ENCODE measurements around the gene TEX2. TPM values are rescaled to one million over a fixed set of nuclear protein-coding genes. Genes with fewer than 3 reads are reported as not detected.
A peak's percentile ranks its signal among the peaks of the same experiment; 100 is the strongest.

The TEX2 gene
- total and polyA plus RNA-seq, 9 of the 15 experiments (the other 6 are each of a cell fraction or from before 2014, with no cell fraction given), result 4.1 to 27.6 (median 19.3) TPM

DNA sequence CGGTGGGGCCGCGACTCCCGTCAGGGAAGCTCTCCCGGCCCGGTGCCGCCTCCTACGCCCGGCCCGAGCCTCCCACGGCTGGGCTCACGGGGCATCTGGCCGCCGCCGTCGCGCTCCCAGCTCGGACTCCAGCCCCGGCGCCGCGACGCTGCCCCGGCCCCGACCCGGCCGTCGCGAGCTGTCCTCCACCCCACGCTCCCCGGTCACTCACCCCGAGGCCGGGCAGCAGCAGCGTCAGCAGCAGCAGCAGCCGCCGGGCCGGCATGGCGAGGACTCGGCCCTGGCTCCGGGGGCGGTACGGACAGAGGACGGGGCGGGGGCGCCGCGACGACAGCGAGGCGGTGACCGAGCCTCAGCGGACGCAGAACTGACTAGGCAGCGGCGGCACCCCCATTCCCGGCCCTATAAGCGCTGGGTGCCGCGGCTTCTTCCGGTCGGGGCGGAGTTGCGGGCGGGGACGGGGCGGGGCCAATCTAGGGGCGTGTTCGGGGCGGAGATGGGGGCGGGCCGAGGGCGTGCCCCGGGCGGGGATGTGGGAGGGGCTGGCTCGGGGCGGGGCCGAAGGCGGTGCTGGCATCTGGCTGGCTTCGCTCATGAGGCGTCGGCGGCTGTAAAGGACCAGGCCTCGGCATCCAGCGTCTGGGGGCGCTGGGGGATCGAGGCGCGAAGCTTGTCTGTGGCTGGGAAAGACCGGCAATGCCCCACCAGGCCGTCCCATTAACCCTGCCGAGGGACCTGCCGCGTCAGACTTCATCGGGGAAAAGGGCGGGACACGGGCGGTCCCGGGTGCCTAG, 133.1 kb downstream of the TEX2 start, which contains the start of gene ERN1 (continued):
- TF ChIP-seq KAT8 (IDR thresholded peaks at IDR 0.05; ENCODE audit: low read depth) (no peak), TRIM24 (IDR thresholded peaks at IDR 0.05) (0 out of 4 replicates have a peak, but pooled peaks of 1 of the 2 experiments have one; percentile 16), RHOXF2B (CRISPR knock-in tag; conservative IDR thresholded peaks at IDR 0.05) (no peak), CTBP1 (IDR thresholded peaks at IDR 0.05; ENCODE audit: borderline replicate concordance) (peak; percentile 50; the same call in 1 of the 2 replicates), MED1 (CRISPR knock-in tag; IDR thresholded peaks at IDR 0.05; ENCODE audit: borderline replicate concordance) (no peak), ZNF146 (CRISPR knock-in tag; IDR thresholded peaks at IDR 0.05; ENCODE audit: unreplicated experiment) (no peak), NR2C1 (IDR thresholded peaks at IDR 0.05) (no peak), NR2C1 (tag; IDR thresholded peaks at IDR 0.05) (no peak), RBM15 (IDR thresholded peaks at IDR 0.05; ENCODE audit: insufficient read depth, low read length) (no peak), DMBX1 (CRISPR knock-in tag; IDR thresholded peaks at IDR 0.05; ENCODE audit: borderline replicate concordance) (no peak), POLR2B (IDR thresholded peaks at IDR 0.05; ENCODE audit: low read depth, partially characterized antibody) (peak; percentile 76), HDAC8 (tag; IDR thresholded peaks at IDR 0.05) (0 out of 2 replicates have a peak, but pooled peaks have one; percentile 27), CHCHD3 (CRISPR knock-in tag; IDR thresholded peaks at IDR 0.05) (peak; percentile 59; the same call in 1 of the 2 replicates), NCOA6 (IDR thresholded peaks at IDR 0.05) (peak; percentile 81), KDM5B (IDR thresholded peaks at IDR 0.05; ENCODE audit: insufficient replicate concordance, low read depth, low read length) (peak; percentile 90), FOXA1 (IDR thresholded peaks at IDR 0.05; ENCODE audit: borderline replicate concordance) (no peak), RBM34 (IDR thresholded peaks at IDR 0.05; ENCODE audit: borderline replicate concordance, insufficient read depth, low read length) (no peak)
- TF ChIP-seq, protein P1, sequence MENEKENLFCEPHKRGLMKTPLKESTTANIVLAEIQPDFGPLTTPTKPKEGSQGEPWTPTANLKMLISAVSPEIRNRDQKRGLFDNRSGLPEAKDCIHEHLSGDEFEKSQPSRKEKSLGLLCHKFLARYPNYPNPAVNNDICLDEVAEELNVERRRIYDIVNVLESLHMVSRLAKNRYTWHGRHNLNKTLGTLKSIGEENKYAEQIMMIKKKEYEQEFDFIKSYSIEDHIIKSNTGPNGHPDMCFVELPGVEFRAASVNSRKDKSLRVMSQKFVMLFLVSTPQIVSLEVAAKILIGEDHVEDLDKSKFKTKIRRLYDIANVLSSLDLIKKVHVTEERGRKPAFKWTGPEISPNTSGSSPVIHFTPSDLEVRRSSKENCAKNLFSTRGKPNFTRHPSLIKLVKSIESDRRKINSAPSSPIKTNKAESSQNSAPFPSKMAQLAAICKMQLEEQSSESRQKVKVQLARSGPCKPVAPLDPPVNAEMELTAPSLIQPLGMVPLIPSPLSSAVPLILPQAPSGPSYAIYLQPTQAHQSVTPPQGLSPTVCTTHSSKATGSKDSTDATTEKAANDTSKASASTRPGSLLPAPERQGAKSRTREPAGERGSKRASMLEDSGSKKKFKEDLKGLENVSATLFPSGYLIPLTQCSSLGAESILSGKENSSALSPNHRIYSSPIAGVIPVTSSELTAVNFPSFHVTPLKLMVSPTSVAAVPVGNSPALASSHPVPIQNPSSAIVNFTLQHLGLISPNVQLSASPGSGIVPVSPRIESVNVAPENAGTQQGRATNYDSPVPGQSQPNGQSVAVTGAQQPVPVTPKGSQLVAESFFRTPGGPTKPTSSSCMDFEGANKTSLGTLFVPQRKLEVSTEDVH (IDR thresholded peaks at IDR 0.05; ENCODE audit: low read depth, partially characterized antibody), result no peak
- TF ChIP-seq, protein P2, sequence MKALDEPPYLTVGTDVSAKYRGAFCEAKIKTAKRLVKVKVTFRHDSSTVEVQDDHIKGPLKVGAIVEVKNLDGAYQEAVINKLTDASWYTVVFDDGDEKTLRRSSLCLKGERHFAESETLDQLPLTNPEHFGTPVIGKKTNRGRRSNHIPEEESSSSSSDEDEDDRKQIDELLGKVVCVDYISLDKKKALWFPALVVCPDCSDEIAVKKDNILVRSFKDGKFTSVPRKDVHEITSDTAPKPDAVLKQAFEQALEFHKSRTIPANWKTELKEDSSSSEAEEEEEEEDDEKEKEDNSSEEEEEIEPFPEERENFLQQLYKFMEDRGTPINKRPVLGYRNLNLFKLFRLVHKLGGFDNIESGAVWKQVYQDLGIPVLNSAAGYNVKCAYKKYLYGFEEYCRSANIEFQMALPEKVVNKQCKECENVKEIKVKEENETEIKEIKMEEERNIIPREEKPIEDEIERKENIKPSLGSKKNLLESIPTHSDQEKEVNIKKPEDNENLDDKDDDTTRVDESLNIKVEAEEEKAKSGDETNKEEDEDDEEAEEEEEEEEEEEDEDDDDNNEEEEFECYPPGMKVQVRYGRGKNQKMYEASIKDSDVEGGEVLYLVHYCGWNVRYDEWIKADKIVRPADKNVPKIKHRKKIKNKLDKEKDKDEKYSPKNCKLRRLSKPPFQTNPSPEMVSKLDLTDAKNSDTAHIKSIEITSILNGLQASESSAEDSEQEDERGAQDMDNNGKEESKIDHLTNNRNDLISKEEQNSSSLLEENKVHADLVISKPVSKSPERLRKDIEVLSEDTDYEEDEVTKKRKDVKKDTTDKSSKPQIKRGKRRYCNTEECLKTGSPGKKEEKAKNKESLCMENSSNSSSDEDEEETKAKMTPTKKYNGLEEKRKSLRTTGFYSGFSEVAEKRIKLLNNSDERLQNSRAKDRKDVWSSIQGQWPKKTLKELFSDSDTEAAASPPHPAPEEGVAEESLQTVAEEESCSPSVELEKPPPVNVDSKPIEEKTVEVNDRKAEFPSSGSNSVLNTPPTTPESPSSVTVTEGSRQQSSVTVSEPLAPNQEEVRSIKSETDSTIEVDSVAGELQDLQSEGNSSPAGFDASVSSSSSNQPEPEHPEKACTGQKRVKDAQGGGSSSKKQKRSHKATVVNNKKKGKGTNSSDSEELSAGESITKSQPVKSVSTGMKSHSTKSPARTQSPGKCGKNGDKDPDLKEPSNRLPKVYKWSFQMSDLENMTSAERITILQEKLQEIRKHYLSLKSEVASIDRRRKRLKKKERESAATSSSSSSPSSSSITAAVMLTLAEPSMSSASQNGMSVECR (CRISPR knock-in tag; IDR thresholded peaks at IDR 0.05), result peak; percentile 92
